ENCODE results near the gene AP4B1. TPM values are rescaled to one million over a fixed set of nuclear protein-coding genes. Genes with fewer than 3 reads are reported as not detected.

Gene AP4B1
- total and polyA plus RNA-seq, 2 experiments from 2014 or later, result 11.8 to 12.9 TPM

GRCh38 chr1:113870778-113871177 lies 33.8 kb downstream of the AP4B1 start:
- H3K27me3 ChIP-seq (replicated peaks; ENCODE audit: insufficient read depth), result no peaks in the 10 kb centered on the region
- 87 to 89% methylated on average over 3 of the region's 3 CpGs for WGBS, 2 experiments (ENCODE audit: low coverage in 1 of 2, low lambda C conversion rate in 2 of 2, missing lambda C conversion rate in 2 of 2)
- TF ChIP-seq EZH2phosphoT487 (IDR thresholded peaks at IDR 0.05; ENCODE audit: insufficient read depth, low read depth) (no peak), EZH2 (IDR thresholded peaks at IDR 0.05; ENCODE audit: insufficient read depth, poor library complexity, severe bottlenecking) (no peak)
- H3K4me1 ChIP-seq (ENCODE audit: insufficient read depth), result peaks cover 42% of the 10 kb centered on the region
- in situ Hi-C loops (cut with MboI), result no loop called here
- H3K9me3 ChIP-seq (ENCODE audit: low read depth), result no peaks in the 10 kb centered on the region
- no peaks in the 10 kb centered on the region for H3K36me3 ChIP-seq (ENCODE audit: low read depth)
- H2AFZ ChIP-seq, result no peak overlapping the region
- H3K9ac ChIP-seq, result no peak overlapping the region
- no peak overlapping the region for H3K4me3 ChIP-seq
- no peaks in the 10 kb centered on the region for H4K20me1 ChIP-seq (ENCODE audit: insufficient read depth)
- H3K79me2 ChIP-seq (ENCODE audit: insufficient read depth), result no peaks in the 10 kb centered on the region
- H3K9me2 ChIP-seq (ENCODE audit: insufficient read depth), result no peaks in the 10 kb centered on the region
- no peak for DNase-seq
- H3F3A ChIP-seq (ENCODE audit: insufficient read depth), result peaks cover 16% of the 10 kb centered on the region
- H3K27ac ChIP-seq, result peak overlapping the region; percentile 49; the same call in 1 of the 2 replicates
- H3K4me2 ChIP-seq (ENCODE audit: unreplicated experiment), result peak overlapping the region; percentile 53

GRCh38 chr1:113868387-113869083 lies 36.1 kb downstream of the AP4B1 start:
- in situ Hi-C loops (cut with MboI), result no loop called here
- Histone ChIP-seq H3K9me3 (ENCODE audit: low read depth) (no peaks in the 10 kb centered on the region), H3K4me1 (ENCODE audit: insufficient read depth) (peaks cover 38% of the 10 kb centered on the region), H3K4me2 (ENCODE audit: unreplicated experiment) (peak overlapping the region; percentile 33), H3K9ac (peak overlapping the region; percentile 38; the same call in 1 of the 2 replicates), H3F3A (ENCODE audit: insufficient read depth) (peaks cover 16% of the 10 kb centered on the region), H3K9me2 (ENCODE audit: insufficient read depth) (no peaks in the 10 kb centered on the region), H3K36me3 (ENCODE audit: low read depth) (no peaks in the 10 kb centered on the region), H3K27me3 (replicated peaks; ENCODE audit: insufficient read depth) (no peaks in the 10 kb centered on the region), H2AFZ (peak overlapping the region; percentile 80), H4K20me1 (ENCODE audit: insufficient read depth) (no peaks in the 10 kb centered on the region), H3K27ac (peak overlapping the region; percentile 72), H3K4me3 (no peak overlapping the region), H3K79me2 (ENCODE audit: insufficient read depth) (no peaks in the 10 kb centered on the region)
- peak; percentile 89 for DNase-seq
- WGBS, 2 experiments (ENCODE audit: low coverage in 1 of 2, low lambda C conversion rate in 2 of 2, missing lambda C conversion rate in 2 of 2), result 66 to 70% methylated on average over 4 of the region's 4 CpGs
- TF ChIP-seq EZH2phosphoT487 (IDR thresholded peaks at IDR 0.05; ENCODE audit: insufficient read depth, low read depth) (no peak), EZH2 (IDR thresholded peaks at IDR 0.05; ENCODE audit: insufficient read depth, poor library complexity, severe bottlenecking) (no peak)

GRCh38 chr1:113861641-113862040 lies 43.0 kb downstream of the AP4B1 start:
- H3K36me3 ChIP-seq (ENCODE audit: low read depth), result no peaks in the 10 kb centered on the region
- H3K9me3 ChIP-seq (ENCODE audit: low read depth), result no peaks in the 10 kb centered on the region
- peaks cover 29% of the 10 kb centered on the region for H3K4me1 ChIP-seq (ENCODE audit: insufficient read depth)
- no peaks in the 10 kb centered on the region for H3K9me2 ChIP-seq (ENCODE audit: insufficient read depth)
- no peaks in the 10 kb centered on the region for H3K79me2 ChIP-seq (ENCODE audit: insufficient read depth)
- DNase-seq, result no peak
- H3K4me2 ChIP-seq (ENCODE audit: unreplicated experiment), result no peak overlapping the region
- 94 to 98% methylated on average over 5 of the region's 5 CpGs for WGBS, 2 experiments (ENCODE audit: low coverage in 1 of 2, low lambda C conversion rate in 2 of 2, missing lambda C conversion rate in 2 of 2)
- H2AFZ ChIP-seq, result peak overlapping the region; percentile 88
- H3K4me3 ChIP-seq, result no peak overlapping the region
- H3K9ac ChIP-seq, result no peak overlapping the region
- in situ Hi-C loops (cut with MboI), result no loop called here
- H4K20me1 ChIP-seq (ENCODE audit: insufficient read depth), result no peaks in the 10 kb centered on the region
- H3K27me3 ChIP-seq (replicated peaks; ENCODE audit: insufficient read depth), result no peaks in the 10 kb centered on the region
- no peak for TF ChIP-seq EZH2 (IDR thresholded peaks at IDR 0.05; ENCODE audit: insufficient read depth, poor library complexity, severe bottlenecking)
- TF ChIP-seq EZH2phosphoT487 (IDR thresholded peaks at IDR 0.05; ENCODE audit: insufficient read depth, low read depth), result no peak
- H3K27ac ChIP-seq, result peak overlapping the region; percentile 80
- H3F3A ChIP-seq (ENCODE audit: insufficient read depth), result no peaks in the 10 kb centered on the region

- peak overlapping the region; percentile 39 for H3K4me3 ChIP-seq
- no peaks in the 10 kb centered on the region for H3K79me2 ChIP-seq (ENCODE audit: insufficient read depth)
- peak overlapping the region; percentile 63 for H3K9ac ChIP-seq
- no peaks in the 10 kb centered on the region for H3K36me3 ChIP-seq (ENCODE audit: low read depth)
- TF ChIP-seq EZH2phosphoT487 (IDR thresholded peaks at IDR 0.05; ENCODE audit: insufficient read depth, low read depth) (no peak), EZH2 (IDR thresholded peaks at IDR 0.05; ENCODE audit: insufficient read depth, poor library complexity, severe bottlenecking) (no peak)
- H3K27me3 ChIP-seq (replicated peaks; ENCODE audit: insufficient read depth), result no peaks in the 10 kb centered on the region
- peaks cover 33% of the 10 kb centered on the region for H3K4me1 ChIP-seq (ENCODE audit: insufficient read depth)
- peak overlapping the region; percentile 79 for H3K4me2 ChIP-seq (ENCODE audit: unreplicated experiment)
- no peaks in the 10 kb centered on the region for H3K9me3 ChIP-seq (ENCODE audit: low read depth)
- 53 to 56% methylated on average over 3 of the region's 3 CpGs for WGBS, 2 experiments (ENCODE audit: low coverage in 1 of 2, low lambda C conversion rate in 2 of 2, missing lambda C conversion rate in 2 of 2)
- in situ Hi-C loops (cut with MboI), result no loop called here
- no peaks in the 10 kb centered on the region for H3F3A ChIP-seq (ENCODE audit: insufficient read depth)
- H3K27ac ChIP-seq, result peak overlapping the region; percentile 80
- no peaks in the 10 kb centered on the region for H3K9me2 ChIP-seq (ENCODE audit: insufficient read depth)
- peak overlapping the region; percentile 88 for H2AFZ ChIP-seq
- H4K20me1 ChIP-seq (ENCODE audit: insufficient read depth), result no peaks in the 10 kb centered on the region
- DNase-seq, result peak; percentile 84
Observed at GRCh38 chr1:113860891-113861290, 43.7 kb downstream of the AP4B1 start.
